Neural cell (in vitro differentiated cells): Measurements from ENCODE around the gene TRIM49D2. TPM values are rescaled to one million over a fixed set of nuclear protein-coding genes. Genes with fewer than 3 reads are reported as not detected.
"Not testable (repeated sequence)": the region's sequence is repeated elsewhere in the genome, so short reads cannot be mapped to it uniquely, and the experiment has no call there.

ENCODE experiments used
- H2AFZ ChIP-seq: fragments of 200-600, 300-800 bp; sonication (generic), shearing (Covaris generic); 2 replicates; pipeline ENCODE4 v1.6.0; 2014; ENCODE audit warnings: low read depth, mild to moderate bottlenecking, antibody characterized with exemption, low read length, moderate library complexity
- H3F3A ChIP-seq: fragments of 200-600 bp; shearing (Covaris generic); 2 replicates; pipeline ENCODE4 v1.6.1; 2016; ENCODE audit warnings: mild to moderate bottlenecking, moderate library complexity, mixed read lengths, antibody characterized with exemption, low read length; ENCODE audit not compliant: insufficient read depth, poor library complexity, severe bottlenecking
- H3K27ac ChIP-seq: fragments of 200-600, 300-800 bp; sonication (generic), shearing (Covaris generic); 2 replicates; pipeline ENCODE4 v1.5.1; 2014; ENCODE audit warnings: mild to moderate bottlenecking, low read length, moderate library complexity
- H3K27me3 ChIP-seq: fragments of 300-800, 200-600 bp; sonication (generic), shearing (Covaris generic); 2 replicates; pipeline ENCODE4 v1.6.0; 2014; ENCODE audit warnings: mild to moderate bottlenecking, low read depth, low read length, moderate library complexity; ENCODE audit not compliant: insufficient read depth
- H3K36me3 ChIP-seq: fragments of 300-800, 200-600 bp; sonication (generic), shearing (Covaris generic); 2 replicates; pipeline ENCODE4 v1.5.1; 2014; ENCODE audit warnings: mild to moderate bottlenecking, antibody characterized with exemption, low read length, moderate library complexity; ENCODE audit not compliant: insufficient read depth
- H3K4me2 ChIP-seq: fragments of 300-800, 200-600 bp; sonication (generic), shearing (Covaris generic); 2 replicates; pipeline ENCODE4 v1.6.0; 2014; ENCODE audit warnings: mild to moderate bottlenecking, low read length
- H3K4me3 ChIP-seq: fragments of 300-800, 200-600 bp; sonication (generic), shearing (Covaris generic); 2 replicates; pipeline ENCODE4 v1.5.1; 2014; ENCODE audit warnings: mild to moderate bottlenecking, low read length, moderate library complexity
- H3K79me2 ChIP-seq: fragments of 200-600 bp; shearing (Covaris generic); replicated peaks from 2 replicates; pipeline ENCODE4 v1.6.0; 2014; ENCODE audit warnings: mild to moderate bottlenecking, low read length, moderate library complexity; ENCODE audit not compliant: insufficient read depth
- H3K9ac ChIP-seq: fragments of 300-800, 200-600 bp; sonication (generic), shearing (Covaris generic); 2 replicates; pipeline ENCODE4 v1.6.1; 2016; ENCODE audit warnings: mild to moderate bottlenecking, low read length, mixed read lengths
- H3K9me2 ChIP-seq: fragments of 200-600 bp; shearing (Covaris generic); 2 replicates; pipeline ENCODE4 v1.6.1; 2016; ENCODE audit warnings: mild to moderate bottlenecking, low read length, mixed read lengths; ENCODE audit not compliant: insufficient read depth
- H3K9me3 ChIP-seq: fragments of 200-600, 300-800 bp; sonication (generic), shearing (Covaris generic); 2 replicates; pipeline ENCODE4 v1.6.1; 2016; ENCODE audit warnings: mild to moderate bottlenecking, mixed run types, low read length, moderate library complexity, mixed read lengths
- H4K20me1 ChIP-seq: fragments of 200-600 bp; shearing (Covaris generic); 2 replicates; pipeline ENCODE4 v1.6.1; 2016; ENCODE audit warnings: mild to moderate bottlenecking, mixed run types; ENCODE audit not compliant: insufficient read depth
- polyA plus RNA-seq: library from polyadenylated mRNA; depleted of rRNA; stranded (reverse); fragments of >200 nt; gene quantifications from 2 replicates; pipeline ENCODE4 v1.2.3, GENCODE V29; 2014
- small RNA-seq, 3 experiments: library from RNA; depleted of rRNA; stranded (forward); fragments of <200 nt; gene quantifications; one replicate each; pipeline ENCODE3, GENCODE V24; 2012

The TRIM49D2 gene
- polyA plus RNA-seq, 1 donor from 2014 or later = not detected

DNA sequence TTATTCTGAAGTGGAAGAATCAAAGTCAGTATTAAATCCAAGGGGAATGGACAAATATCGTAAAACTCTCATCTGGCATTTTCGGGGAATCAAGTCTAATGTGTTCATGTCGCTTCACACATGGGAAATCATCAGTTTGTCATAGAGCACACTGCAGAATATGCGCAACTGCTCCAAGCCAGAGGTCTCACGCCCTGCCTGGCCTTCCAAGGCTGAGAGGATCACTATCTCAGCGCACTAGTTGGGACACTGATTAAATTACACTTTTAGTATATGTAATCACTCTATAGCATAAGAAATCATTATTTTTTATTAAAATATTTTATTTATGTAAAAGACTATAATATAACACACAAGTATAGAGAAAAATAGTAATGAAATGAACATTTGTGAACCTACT is 37.0 kb downstream of the TRIM49D2 start:
- not testable (repeated sequence) for H3K9me3 ChIP-seq, H3K9ac ChIP-seq, H3K9me2 ChIP-seq, H3K36me3 ChIP-seq, H4K20me1 ChIP-seq, H2AFZ ChIP-seq, H3K4me3 ChIP-seq, H3K27me3 ChIP-seq, H3K4me2 ChIP-seq, H3K79me2 ChIP-seq, H3F3A ChIP-seq, H3K27ac ChIP-seq

DNA sequence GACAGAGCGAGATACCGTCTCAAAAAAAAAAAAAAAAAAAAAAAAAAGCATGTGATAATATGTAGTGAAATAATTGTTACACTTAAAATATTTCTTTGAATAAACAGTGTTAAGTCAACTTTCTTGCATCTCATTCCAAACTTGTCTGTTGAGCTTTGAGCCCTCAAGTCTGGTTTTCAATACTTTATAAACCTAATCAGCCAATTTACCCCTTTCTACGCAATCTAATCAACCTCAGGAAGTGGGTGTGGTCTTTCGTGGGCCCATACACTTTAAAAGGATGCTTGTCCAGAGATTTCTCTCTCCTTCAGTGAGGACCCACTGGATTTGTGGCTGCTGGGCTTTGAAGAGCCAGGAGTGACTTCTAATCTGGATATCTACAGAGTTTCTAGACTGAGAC is 41.9 kb downstream of the TRIM49D2 start, which contains the start of gene TRIM64:
Gene TRIM64, plus strand, starts transcription at position 301 of the 400 bp plus-strand sequence. CDS start 2,467 bp downstream, outside the sequence.
- not testable (repeated sequence) for H3K27me3 ChIP-seq, H2AFZ ChIP-seq, H3F3A ChIP-seq, H3K4me3 ChIP-seq, H4K20me1 ChIP-seq, H3K9me2 ChIP-seq, H3K9me3 ChIP-seq, H3K4me2 ChIP-seq, H3K79me2 ChIP-seq, H3K27ac ChIP-seq, H3K36me3 ChIP-seq, H3K9ac ChIP-seq

Small RNA genes lying within 50 kb of the gene (small RNA-seq; reads per million reads assigned to genes)
- 0 reads per million in 3 experiments for gene AP004607.1

Other genes starting within 250 kb of the TRIM49D2 start
- gene TRIM77, start 213.8 kb upstream of the TRIM49D2 start, polyA plus RNA-seq = not detected in 2 replicates
- not detected in 2 replicates for gene TRIM49, start 115.5 kb upstream of the TRIM49D2 start, polyA plus RNA-seq
- gene TRIM64B, start 45.6 kb upstream of the TRIM49D2 start, polyA plus RNA-seq = not detected in 2 replicates
- gene TRIM49D1, start 1.8 kb upstream of the TRIM49D2 start, polyA plus RNA-seq = not detected in 2 replicates
- not detected in 2 replicates for gene TRIM64, start 42.0 kb downstream of the TRIM49D2 start, polyA plus RNA-seq
- gene TRIM49C, start 107.0 kb downstream of the TRIM49D2 start, polyA plus RNA-seq = not detected in 2 replicates
- not detected in 2 replicates for gene UBTFL1, start 161.9 kb downstream of the TRIM49D2 start, polyA plus RNA-seq
- gene NAALAD2, start 210.6 kb downstream of the TRIM49D2 start, polyA plus RNA-seq = 19.4 and 23.4 TPM in 2 replicates